Right atrium auricular region (tissue), 2 donors: ENCODE results near the gene ETV2. TPM values are rescaled to one million over a fixed set of nuclear protein-coding genes. Genes with fewer than 3 reads are reported as not detected.

Experiments
- DNase-seq: peaks from one replicate; pipeline ENCODE4 v3.0.0-alpha.2; 2019; ENCODE audit warnings: low spot score
- H3K27ac ChIP-seq, 2 donors: fragments of 200-600 bp; sonication (generic); 1 replicate in 1 of 2; 2 replicates in 1 of 2; pipeline ENCODE4 v1.5.1; 2016 to 2019
- H3K27me3 ChIP-seq, 2 donors: fragments of 200-600 bp; sonication (generic); one replicate each; pipeline versions ENCODE4 v1.5.1 to v1.6.0; 2017 to 2019
- H3K36me3 ChIP-seq: fragments of 200-600 bp; sonication (generic); one replicate; pipeline ENCODE4 v1.5.1; 2016
- H3K4me1 ChIP-seq, 2 donors: fragments of 200-600 bp; sonication (generic); one replicate each; pipeline versions ENCODE4 v1.5.1 to v1.6.0; 2017 to 2019
- H3K4me3 ChIP-seq, 2 donors: fragments of 200-600 bp; sonication (generic); 1 replicate in 1 of 2; 2 replicates in 1 of 2; pipeline ENCODE4 v1.5.1; 2017 to 2019; ENCODE audit warnings: mild to moderate bottlenecking in 1 of 2, moderate library complexity in 1 of 2
- H3K9me3 ChIP-seq, 2 donors: fragments of 200-600 bp; sonication (generic); one replicate each; pipeline ENCODE4 v1.5.1; 2019
- total RNA-seq, 2 donors: library from RNA; depleted of rRNA; stranded (reverse); fragments of >200 nt; gene quantifications; one replicate each; pipeline ENCODE4 v1.1.0, GENCODE V29; 2016
- TF ChIP-seq, protein P1 (sequence below), 2 donors: fragments of 200-600 bp; sonication (generic); IDR thresholded peaks; one replicate each; pipeline ENCODE4 v1.5.1; 2019; ENCODE audit warnings: antibody characterized with exemption in 2 of 2

The ETV2 gene
- total RNA-seq, 2 donors from 2014 or later: 1.2 TPM; not detected in 1

DNA sequence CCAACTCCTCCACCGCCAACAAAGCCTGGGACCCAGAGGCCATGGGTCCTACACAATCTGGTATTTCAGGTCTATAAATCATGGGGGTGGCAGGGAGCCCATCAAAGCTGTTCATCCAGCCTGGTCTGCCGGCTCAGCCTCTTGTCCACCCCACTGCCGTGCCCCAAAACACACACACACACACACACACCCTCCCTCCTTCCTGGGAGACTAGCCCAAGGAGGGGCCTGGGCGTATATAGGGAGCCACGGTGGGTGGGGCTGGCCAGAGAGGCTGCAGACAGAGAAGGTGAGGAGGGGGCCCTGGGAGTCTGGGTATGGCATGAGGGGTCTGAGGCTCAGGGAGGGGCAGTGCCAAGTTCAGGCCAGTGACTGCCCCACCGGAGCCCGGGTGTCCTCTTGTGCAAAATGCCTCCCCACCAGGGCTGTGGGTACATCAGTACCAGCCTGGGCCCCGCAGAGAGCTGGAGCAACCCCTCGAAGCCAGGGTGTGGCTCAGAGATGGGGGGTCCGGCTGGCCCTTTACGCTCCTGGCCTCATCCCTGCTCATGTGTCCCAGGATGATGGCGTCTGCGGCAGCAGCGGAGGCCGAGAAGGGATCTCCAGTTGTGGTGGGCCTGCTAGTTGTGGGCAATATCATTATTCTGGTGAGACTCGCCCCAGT, 24.8 kb downstream of the ETV2 start, which contains the start of gene UPK1A:
Gene UPK1A (plus strand): TSS at position 267 of the 663 bp plus-strand sequence. CDS start 296 bp downstream, at position 563.
- Histone ChIP-seq H3K4me3 (no peak within 1 kb of the TSS), H3K9me3 (no peaks in the 10 kb centered on the region), H3K27ac (no peak within 1 kb of the TSS), H3K36me3 (peaks cover 47% of the 10 kb centered on the region), H3K27me3 (no peaks in the 10 kb centered on the region), H3K4me1 (no peaks in the 10 kb centered on the region)
- TF ChIP-seq, protein P1, sequence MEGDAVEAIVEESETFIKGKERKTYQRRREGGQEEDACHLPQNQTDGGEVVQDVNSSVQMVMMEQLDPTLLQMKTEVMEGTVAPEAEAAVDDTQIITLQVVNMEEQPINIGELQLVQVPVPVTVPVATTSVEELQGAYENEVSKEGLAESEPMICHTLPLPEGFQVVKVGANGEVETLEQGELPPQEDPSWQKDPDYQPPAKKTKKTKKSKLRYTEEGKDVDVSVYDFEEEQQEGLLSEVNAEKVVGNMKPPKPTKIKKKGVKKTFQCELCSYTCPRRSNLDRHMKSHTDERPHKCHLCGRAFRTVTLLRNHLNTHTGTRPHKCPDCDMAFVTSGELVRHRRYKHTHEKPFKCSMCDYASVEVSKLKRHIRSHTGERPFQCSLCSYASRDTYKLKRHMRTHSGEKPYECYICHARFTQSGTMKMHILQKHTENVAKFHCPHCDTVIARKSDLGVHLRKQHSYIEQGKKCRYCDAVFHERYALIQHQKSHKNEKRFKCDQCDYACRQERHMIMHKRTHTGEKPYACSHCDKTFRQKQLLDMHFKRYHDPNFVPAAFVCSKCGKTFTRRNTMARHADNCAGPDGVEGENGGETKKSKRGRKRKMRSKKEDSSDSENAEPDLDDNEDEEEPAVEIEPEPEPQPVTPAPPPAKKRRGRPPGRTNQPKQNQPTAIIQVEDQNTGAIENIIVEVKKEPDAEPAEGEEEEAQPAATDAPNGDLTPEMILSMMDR (IDR thresholded peaks at IDR 0.05): no peak
- no peak for DNase-seq

DNA sequence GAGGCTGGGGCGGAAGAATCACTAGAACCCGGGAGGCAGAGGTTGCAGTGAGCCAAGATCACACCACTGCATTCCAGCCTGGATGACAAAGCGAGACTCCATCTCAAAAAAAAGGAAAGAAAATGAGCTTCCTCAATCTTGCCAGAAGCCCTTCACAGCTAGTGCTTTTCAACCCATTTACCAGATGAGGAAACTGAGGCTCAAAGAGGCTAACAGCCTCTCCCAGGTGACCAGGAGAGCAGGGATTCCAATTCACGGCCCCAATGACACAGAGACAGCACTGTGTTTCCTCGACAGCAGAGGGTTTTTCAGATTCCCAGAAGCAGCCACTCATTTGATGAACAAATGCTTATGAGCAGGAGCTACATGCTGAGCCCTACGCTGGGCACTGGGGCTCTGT, 28.0 kb downstream of the ETV2 start:
- DNase-seq: no peak
- Histone ChIP-seq H3K27me3 (peaks cover 0 to 9% of the 10 kb centered on the region in 2 donors), H3K27ac (no peak overlapping the region), H3K36me3 (peaks cover 15% of the 10 kb centered on the region), H3K4me3 (no peak overlapping the region), H3K9me3 (no peaks in the 10 kb centered on the region), H3K4me1 (peaks cover 0 to 9% of the 10 kb centered on the region in 2 donors)
- TF ChIP-seq, protein P1 (IDR thresholded peaks at IDR 0.05): no peak

DNA sequence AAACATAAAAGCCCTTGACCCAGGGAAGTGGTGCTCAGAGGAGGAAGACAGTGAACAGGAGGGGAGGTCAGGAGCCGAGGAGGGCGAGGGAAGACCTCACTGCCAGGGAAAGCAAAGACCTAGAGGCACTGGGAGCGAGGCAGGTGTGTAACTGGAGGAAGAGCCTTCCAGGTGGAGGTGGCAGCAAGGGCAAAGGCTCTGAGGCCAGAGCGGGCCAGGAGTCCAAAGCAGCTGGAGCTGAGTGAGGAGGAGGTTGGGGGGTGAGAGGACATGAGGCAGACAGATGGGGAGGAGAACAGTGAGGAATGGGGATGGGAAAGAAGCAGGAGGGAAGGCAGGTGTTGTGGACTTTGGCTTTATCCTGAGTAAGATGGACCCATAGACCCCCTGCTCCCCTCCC, 28.4 kb downstream of the ETV2 start:
- Histone ChIP-seq H3K9me3 (no peaks in the 10 kb centered on the region), H3K36me3 (peaks cover 11% of the 10 kb centered on the region), H3K27ac (no peak overlapping the region), H3K27me3 (peaks cover 0 to 9% of the 10 kb centered on the region in 2 donors), H3K4me1 (peaks cover 0 to 9% of the 10 kb centered on the region in 2 donors), H3K4me3 (no peak overlapping the region)
- DNase-seq: no peak
- TF ChIP-seq, protein P1 (IDR thresholded peaks at IDR 0.05): no peak

DNA sequence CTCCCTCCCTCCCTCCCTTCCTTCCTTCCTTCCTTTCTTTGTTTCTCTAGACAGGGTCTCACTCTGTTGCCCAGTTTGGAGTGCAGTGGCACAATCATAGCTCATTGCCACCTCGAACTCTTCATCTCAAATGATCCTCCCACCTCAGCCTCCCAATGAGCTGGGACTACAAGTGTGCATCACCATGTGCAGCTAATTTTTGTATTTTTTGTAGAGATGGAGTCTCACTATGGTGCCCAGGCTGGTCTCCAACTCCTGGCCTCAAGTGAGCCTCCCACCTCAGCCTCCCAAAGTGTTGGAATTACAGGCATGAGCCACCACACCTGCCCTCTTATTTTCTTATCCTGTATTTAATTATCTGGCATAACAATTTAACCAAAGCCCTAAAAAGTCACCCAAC, 29.1 kb downstream of the ETV2 start:
- H3K9me3 ChIP-seq: no peaks in the 10 kb centered on the region
- no peak for DNase-seq
- TF ChIP-seq, protein P1 (IDR thresholded peaks at IDR 0.05): no peak
- peaks cover 0 to 9% of the 10 kb centered on the region in 2 donors for H3K4me1 ChIP-seq
- H3K4me3 ChIP-seq: no peak overlapping the region
- peaks cover 4% of the 10 kb centered on the region for H3K36me3 ChIP-seq
- H3K27me3 ChIP-seq: peaks cover 0 to 9% of the 10 kb centered on the region in 2 donors
- no peak overlapping the region for H3K27ac ChIP-seq

DNA sequence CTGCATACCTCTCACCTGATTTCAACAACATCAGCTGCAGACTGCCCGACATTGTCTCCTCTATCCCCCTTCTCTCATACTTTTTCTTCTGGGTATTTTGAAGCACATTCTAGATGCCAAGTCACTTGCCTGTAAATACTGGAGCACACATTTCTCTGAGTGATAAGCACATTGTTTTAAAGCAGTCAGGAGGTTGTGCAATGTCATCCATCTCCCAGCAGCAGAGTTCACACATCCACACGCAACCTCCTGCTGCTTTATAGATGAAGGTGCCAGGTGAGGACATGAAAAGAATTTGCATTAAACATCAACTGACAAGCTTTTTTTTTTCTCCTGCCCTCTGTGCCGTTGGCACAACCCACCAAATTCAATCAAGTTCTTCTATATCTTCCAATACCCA, 30.3 kb downstream of the ETV2 start:
- peaks cover 0 to 9% of the 10 kb centered on the region in 2 donors for H3K27me3 ChIP-seq
- peaks cover 0 to 9% of the 10 kb centered on the region in 2 donors for H3K4me1 ChIP-seq
- DNase-seq: no peak

More for the DNA sequence above, 30.3 kb downstream of the ETV2 start:
- no peak overlapping the region for H3K4me3 ChIP-seq
- TF ChIP-seq, protein P1 (IDR thresholded peaks at IDR 0.05): no peak
- no peaks in the 10 kb centered on the region for H3K9me3 ChIP-seq
- H3K27ac ChIP-seq: no peak overlapping the region
- H3K36me3 ChIP-seq: no peaks in the 10 kb centered on the region
